Fibroblast of the conjunctiva (primary cell): ENCODE results near the gene CHIA.
"Not testable (repeated sequence)": the region's sequence is repeated elsewhere in the genome, so short reads cannot be mapped to it uniquely, and the experiment has no call there.

Source experiments
- DNase-seq: peaks from one replicate; pipeline ENCODE4 v3.0.0-alpha.2; 2010; ENCODE audit warnings: low read depth

CHIA gene

GRCh38 chr1:111285879-111286278, 4.8 kb upstream of the CHIA start:
- no peak for DNase-seq

GRCh38 chr1:111286912-111287311, 3.7 kb upstream of the CHIA start:
- DNase-seq = no peak

- no peak for DNase-seq
These were observed 1.3 kb upstream of the CHIA start for GRCh38 chr1:111289371-111289770.

GRCh38 chr1:111290104-111290503, 547 bp upstream of the CHIA start:
- no peak for DNase-seq

GRCh38 chr1:111294390-111294789, 3.7 kb downstream of the CHIA start:
- no peak for DNase-seq

GRCh38 chr1:111302374-111302773, 11.7 kb downstream of the CHIA start:
- DNase-seq = no peak

GRCh38 chr1:111309690-111310089, 19.0 kb downstream of the CHIA start:
- DNase-seq = no peak

- DNase-seq = no peak
These were observed 27.9 kb downstream of the CHIA start for GRCh38 chr1:111318523-111318922.

GRCh38 chr1:111320066-111320879, 29.6 kb downstream of the CHIA start:
- DNase-seq = no peak

- DNase-seq = no peak
These were observed 32.6 kb downstream of the CHIA start for GRCh38 chr1:111323231-111323630.

- DNase-seq = no peak
These were observed 41.5 kb downstream of the CHIA start for GRCh38 chr1:111332190-111332589.

GRCh38 chr1:111334169-111334568, 43.5 kb downstream of the CHIA start:
- peak; percentile 8 for DNase-seq

- not testable (repeated sequence) for DNase-seq
These were observed 44.7 kb downstream of the CHIA start for GRCh38 chr1:111335214-111335877.

GRCh38 chr1:111338849-111339248, 48.2 kb downstream of the CHIA start:
- not testable (repeated sequence) for DNase-seq

- peak; percentile 79 for DNase-seq
These were observed 55.6 kb downstream of the CHIA start for GRCh38 chr1:111346089-111346885.

- no peak for DNase-seq
These were observed 56.4 kb downstream of the CHIA start for GRCh38 chr1:111347026-111347425.

GRCh38 chr1:111351700-111352099, 61.0 kb downstream of the CHIA start:
- DNase-seq = no peak

- DNase-seq = no peak
These were observed 63.9 kb downstream of the CHIA start for GRCh38 chr1:111354584-111354983.

GRCh38 chr1:111358964-111359363, 68.3 kb downstream of the CHIA start:
- DNase-seq = no peak

GRCh38 chr1:111359376-111359775, 68.7 kb downstream of the CHIA start:
- no peak for DNase-seq

- not testable (repeated sequence) for DNase-seq
These were observed 69.6 kb downstream of the CHIA start for GRCh38 chr1:111360257-111360656.

GRCh38 chr1:111361761-111362160, 71.1 kb downstream of the CHIA start:
- DNase-seq = no peak

GRCh38 chr1:111364690-111365089, 74.0 kb downstream of the CHIA start:
- no peak for DNase-seq
